ENCODE measurements around the gene DYNLT1.

GRCh38 chr6:158638324-158638854 is 6.2 kb downstream of the DYNLT1 start:
- TF ChIP-seq CTCF (conservative IDR thresholded peaks at IDR 0.05; ENCODE audit: low read depth in 2 of 2), result no peak
- TF ChIP-seq EZH2phosphoT487 (IDR thresholded peaks at IDR 0.05; ENCODE audit: unreplicated experiment), result no peak
- TF ChIP-seq POLR2AphosphoS5 (IDR thresholded peaks at IDR 0.05; ENCODE audit: low read depth), result no peak
- TF ChIP-seq EZH2 (IDR thresholded peaks at IDR 0.05; ENCODE audit: low read depth, unreplicated experiment), result no peak
- no peak for TF ChIP-seq REST (IDR thresholded peaks at IDR 0.05; ENCODE audit: unreplicated experiment)
- TF ChIP-seq CREB1 (CRISPR knock-in tag; IDR thresholded peaks at IDR 0.05; ENCODE audit: low read depth), result no peak
- TF ChIP-seq JUNB (IDR thresholded peaks at IDR 0.05; ENCODE audit: unreplicated experiment), result no peak
- TF ChIP-seq NANOG (IDR thresholded peaks at IDR 0.05; ENCODE audit: borderline replicate concordance), result no peak
- TF ChIP-seq STAT1 (IDR thresholded peaks at IDR 0.05; ENCODE audit: unreplicated experiment), result no peak
- TF ChIP-seq ZNF331 (CRISPR knock-in tag; IDR thresholded peaks at IDR 0.05; ENCODE audit: low read depth), result no peak
- no peak for TF ChIP-seq ETS1 (IDR thresholded peaks at IDR 0.05)
- TF ChIP-seq ZNF114 (CRISPR knock-in tag; IDR thresholded peaks at IDR 0.05), result no peak

Data from GM23338 (cell line).